ENCODE data around the gene PACSIN1.

Gene PACSIN1

DNA sequence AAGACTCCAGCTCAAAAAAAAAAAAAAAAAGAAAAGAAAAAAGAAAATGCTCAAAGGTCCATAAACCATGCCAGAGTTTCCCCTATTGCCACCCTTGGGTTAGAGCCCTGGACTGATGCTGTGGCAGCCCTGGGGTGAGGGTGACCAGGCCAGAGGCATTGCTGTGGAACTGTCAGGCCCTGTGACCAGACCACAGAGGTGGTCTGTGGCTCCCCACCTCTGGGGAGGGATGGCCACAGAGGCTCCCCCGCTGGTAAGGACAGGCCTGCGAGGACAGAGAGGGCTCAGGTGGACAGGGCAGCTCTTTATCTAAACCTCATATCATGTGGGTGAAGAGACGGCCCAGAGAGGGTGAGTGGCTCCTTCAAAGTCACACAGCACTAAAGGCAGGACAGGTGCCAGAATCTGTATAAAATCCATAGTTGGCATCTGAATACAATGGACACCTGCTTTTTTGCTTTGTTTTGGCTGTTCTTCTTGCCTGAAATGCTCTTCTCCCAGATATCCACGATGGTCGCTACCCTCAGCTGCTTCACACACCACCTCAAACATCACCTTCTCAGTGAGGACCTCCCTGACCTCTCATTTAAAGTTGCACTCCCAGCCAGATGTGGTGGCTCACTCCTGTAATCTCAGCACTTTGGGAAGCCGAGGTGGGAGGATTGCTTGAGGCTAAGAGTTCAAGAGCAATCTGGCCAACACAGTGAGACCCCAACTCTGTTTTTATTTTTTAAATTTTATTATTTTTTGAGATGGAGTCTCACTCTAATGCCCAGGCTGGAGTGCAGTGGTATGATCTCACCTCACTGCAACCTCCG is 112.8 kb downstream of the PACSIN1 start:
- no peak overlapping the region for H3K4me3 ChIP-seq (ENCODE audit: low read depth, low read length)
- TF ChIP-seq, protein P1, sequence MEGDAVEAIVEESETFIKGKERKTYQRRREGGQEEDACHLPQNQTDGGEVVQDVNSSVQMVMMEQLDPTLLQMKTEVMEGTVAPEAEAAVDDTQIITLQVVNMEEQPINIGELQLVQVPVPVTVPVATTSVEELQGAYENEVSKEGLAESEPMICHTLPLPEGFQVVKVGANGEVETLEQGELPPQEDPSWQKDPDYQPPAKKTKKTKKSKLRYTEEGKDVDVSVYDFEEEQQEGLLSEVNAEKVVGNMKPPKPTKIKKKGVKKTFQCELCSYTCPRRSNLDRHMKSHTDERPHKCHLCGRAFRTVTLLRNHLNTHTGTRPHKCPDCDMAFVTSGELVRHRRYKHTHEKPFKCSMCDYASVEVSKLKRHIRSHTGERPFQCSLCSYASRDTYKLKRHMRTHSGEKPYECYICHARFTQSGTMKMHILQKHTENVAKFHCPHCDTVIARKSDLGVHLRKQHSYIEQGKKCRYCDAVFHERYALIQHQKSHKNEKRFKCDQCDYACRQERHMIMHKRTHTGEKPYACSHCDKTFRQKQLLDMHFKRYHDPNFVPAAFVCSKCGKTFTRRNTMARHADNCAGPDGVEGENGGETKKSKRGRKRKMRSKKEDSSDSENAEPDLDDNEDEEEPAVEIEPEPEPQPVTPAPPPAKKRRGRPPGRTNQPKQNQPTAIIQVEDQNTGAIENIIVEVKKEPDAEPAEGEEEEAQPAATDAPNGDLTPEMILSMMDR (IDR thresholded peaks at IDR 0.05; ENCODE audit: low read depth, low read length) = no peak

DNA sequence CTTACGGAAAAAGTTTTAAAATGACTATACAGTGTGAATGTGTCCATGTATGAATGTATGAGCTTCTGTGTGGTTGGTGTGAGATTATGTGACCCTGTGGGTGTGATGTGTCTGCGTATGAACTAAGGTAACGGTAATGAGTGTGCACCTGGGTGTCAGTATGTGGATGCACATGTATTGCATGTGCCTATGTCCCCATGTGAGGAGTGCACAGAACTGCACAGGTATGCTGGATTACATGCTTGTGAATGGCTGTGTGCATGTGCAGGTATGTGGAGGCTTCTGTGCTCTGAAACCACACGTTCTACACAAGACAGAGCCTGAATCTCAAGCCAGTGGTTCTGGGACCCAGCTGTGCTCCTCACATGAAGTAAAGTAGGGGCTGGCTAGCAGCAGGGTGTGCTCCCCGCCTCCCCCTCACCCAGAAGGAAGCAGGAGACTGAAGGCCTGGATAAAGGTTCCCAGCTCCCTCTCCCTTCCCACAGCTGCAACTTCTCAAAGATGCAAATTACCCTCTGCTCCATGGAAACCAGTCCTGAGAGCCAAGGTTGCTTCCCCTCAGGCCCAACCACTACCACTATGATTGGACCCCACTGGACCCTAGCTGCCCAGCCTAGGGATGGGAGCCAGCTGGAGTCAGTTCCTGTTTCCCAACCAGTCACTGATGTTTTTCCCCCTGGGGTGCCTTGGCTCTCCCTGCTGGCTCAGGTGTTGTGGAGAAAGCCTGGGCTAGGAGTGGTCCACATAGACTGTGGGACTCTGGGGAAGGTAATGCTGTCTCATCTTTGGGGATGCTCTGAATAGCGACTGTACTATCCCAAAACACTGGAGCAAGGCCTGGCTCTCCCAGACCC is 115.1 kb downstream of the PACSIN1 start:
- TF ChIP-seq, protein P1 (IDR thresholded peaks at IDR 0.05; ENCODE audit: low read depth, low read length) = no peak
- H3K4me3 ChIP-seq (ENCODE audit: low read depth, low read length) = no peak overlapping the region

DNA sequence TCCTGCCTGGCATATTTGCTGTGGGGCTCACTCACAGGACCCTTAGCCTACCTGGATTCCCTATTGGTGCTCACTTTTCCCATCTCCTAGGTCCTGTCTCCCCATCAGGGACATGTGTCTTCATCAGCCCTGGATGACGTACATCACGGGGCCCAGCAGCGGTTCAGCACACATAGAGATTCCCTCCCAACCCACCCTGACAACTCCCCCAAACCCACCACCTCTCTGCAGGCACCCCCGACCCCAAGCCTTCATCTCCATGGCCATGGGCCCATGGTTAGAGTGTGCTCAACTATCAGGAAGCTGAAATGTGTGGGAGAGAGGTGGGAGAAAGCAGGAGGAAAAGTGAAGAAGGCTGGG is 115.7 kb downstream of the PACSIN1 start:
- H3K4me3 ChIP-seq (ENCODE audit: low read depth, low read length) = no peak overlapping the region
- TF ChIP-seq, protein P1 (IDR thresholded peaks at IDR 0.05; ENCODE audit: low read depth, low read length) = no peak

DNA sequence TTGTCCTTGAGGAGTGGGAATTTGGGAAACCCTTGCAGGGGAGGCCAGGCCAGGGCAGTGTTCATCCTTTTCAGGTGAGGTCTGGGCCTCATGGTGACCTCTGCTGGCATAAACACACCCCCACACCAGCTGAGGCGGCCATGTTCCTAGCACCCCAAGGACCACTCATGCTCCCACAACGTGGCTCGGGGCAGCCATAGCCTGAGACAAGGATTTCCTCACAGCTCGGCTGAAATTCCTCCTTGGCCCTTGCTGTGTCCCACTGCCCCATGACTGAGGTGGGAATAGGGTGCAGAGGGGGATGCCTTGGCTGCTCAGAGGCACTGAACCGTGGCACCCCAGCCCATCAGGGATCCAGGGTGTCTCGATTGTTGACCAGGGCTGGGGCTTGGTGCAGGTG is 117.6 kb downstream of the PACSIN1 start:
- TF ChIP-seq, protein P1 (IDR thresholded peaks at IDR 0.05; ENCODE audit: low read depth, low read length) = no peak
- H3K4me3 ChIP-seq (ENCODE audit: low read depth, low read length) = no peak overlapping the region

DNA sequence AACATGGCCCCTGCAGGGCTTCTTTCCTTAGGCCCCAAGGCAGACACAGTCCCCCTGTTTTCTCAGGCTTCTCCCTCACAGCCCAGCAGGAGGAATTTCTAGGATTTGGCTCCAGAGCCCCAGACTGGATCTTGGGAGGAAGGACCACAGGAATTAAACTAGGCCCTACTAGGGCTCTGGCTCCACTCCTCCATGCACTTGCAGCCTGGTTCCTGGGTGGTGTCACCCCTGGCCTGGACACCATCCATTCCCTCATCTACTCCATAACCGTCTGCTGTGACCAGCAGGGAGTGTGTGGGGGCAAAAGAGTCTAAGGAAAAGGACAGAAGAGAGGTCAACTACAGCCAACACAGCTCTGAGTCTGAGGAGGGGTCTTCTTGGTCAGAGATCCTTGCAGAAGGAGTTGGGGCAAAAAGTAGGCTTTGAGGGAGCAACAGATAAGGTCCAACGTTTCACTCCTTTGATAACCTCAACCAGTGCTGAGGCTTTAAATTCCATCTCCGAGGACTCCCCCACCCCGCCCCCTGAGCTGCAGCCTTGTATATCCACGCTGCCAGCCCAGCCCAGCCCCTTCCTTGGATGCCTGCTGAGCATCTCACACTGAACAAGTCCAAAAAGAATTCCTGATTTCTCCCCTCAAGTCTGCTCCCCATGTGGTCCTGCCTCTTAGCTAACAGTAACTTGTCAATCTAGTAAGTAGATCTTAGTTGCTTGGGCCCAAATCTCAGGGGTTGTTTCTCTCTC is 118.2 kb downstream of the PACSIN1 start:
- H3K4me3 ChIP-seq (ENCODE audit: low read depth, low read length) = no peak overlapping the region
- TF ChIP-seq, protein P1 (IDR thresholded peaks at IDR 0.05; ENCODE audit: low read depth, low read length) = no peak

DNA sequence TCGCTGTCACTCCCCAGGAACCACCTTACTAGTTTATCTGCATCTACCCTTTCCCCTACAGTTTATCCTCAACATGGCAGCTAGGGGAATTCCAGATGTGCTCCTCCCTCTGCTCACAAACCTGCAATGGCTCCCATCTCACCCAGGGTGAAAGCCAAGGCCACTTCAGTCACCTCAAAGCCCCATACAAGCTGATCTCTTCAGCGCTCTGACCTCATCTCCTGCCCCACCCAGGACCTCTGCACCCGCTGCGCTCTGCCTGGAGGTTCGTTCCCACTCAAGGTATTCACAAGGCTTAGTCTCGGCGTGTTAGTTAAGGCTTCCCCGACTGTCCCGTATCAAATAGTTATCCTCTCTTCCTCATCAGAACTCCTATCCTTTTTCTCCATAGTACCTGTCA is 118.8 kb downstream of the PACSIN1 start:
- no peak overlapping the region for H3K4me3 ChIP-seq (ENCODE audit: low read depth, low read length)
- TF ChIP-seq, protein P1 (IDR thresholded peaks at IDR 0.05; ENCODE audit: low read depth, low read length) = no peak
